ENCODE results near the gene DFFA. TPM values are rescaled to one million over a fixed set of nuclear protein-coding genes. Genes with fewer than 3 reads are reported as not detected.
"Not testable (repeated sequence)": the region's sequence is repeated elsewhere in the genome, so short reads cannot be mapped to it uniquely, and the experiment has no call there.

Gene DFFA
- total RNA-seq, 1 experiment from 2014 or later = 80.2 TPM

GRCh38 chr1:10467078-10467477 lies 5.3 kb downstream of the DFFA start:
- Histone ChIP-seq H3K36me3 (ENCODE audit: control insufficient read depth, insufficient read depth, low read length) (peaks cover 5% of the 10 kb centered on the region), H3K27me3 (replicated peaks; ENCODE audit: control insufficient read depth, insufficient read depth, low read length) (no peaks in the 10 kb centered on the region), H3K4me3 (ENCODE audit: low read depth, low read length) (no peak overlapping the region), H3K9me3 (no peaks in the 10 kb centered on the region), H3K4me1 (0 out of 2 replicates have a peak, but pooled peaks cover 4% of the 10 kb centered on the region)
- POLR2A ChIA-PET = no interaction called here
- Mint-ChIP-seq H3K27me3 (ENCODE audit: insufficient read depth, unreplicated experiment) (no peaks in the 10 kb centered on the region), H3K36me3 (ENCODE audit: insufficient read depth, unreplicated experiment) (peaks cover 62% of the 10 kb centered on the region), H3K27ac (ENCODE audit: unreplicated experiment) (no peak overlapping the region), H3K9me3 (ENCODE audit: unreplicated experiment) (no peaks in the 10 kb centered on the region), H3K4me3 (ENCODE audit: unreplicated experiment) (no peak overlapping the region), H3K4me1 (ENCODE audit: low read depth, unreplicated experiment) (peaks cover 7% of the 10 kb centered on the region)
- peak; percentile 54 to 66 for DNase-seq
- intact Hi-C loops (cut with micrococcal nuclease; ENCODE audit: unreplicated experiment) = no loop called here
- no TSS peak for BruUV-seq (replicated peaks)
- no peak for TF ChIP-seq CTCF (IDR thresholded peaks at IDR 0.05; ENCODE audit: insufficient read depth in 1 of 2, low read depth in 1 of 2, low read length in 1 of 2, severe bottlenecking in 1 of 2, unreplicated experiment in 1 of 2)
- CTCF ChIA-PET = no interaction called here

DNA sequence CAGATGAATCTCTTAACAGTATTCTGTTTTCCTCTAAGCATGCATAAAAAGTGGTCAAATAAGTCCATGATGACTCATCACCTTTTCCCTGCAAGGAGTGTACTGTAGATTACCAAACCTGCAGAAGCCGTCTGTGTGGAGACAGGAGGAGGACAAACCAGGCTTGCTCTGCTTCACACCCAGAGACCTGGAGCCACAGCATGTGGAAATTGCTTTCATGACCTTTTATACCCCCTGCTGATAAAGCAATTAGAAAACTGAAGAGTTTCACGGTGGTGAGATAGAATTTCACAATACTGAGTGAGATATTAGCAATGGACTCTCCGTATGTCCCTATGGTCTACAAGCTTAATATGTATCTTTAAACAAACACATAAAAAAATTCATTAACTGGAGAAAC lies 13.1 kb downstream of the DFFA start:
- ChIA-PET CTCF (interaction anchor here (1.1 kb wide), 1 partner anchor 36 kb away, joined by 3 read pairs; no protein-coding TSS in a partner anchor), POLR2A (interaction anchor here (0.7 kb wide), 1 partner anchor 14 kb away, joined by 10 read pairs; no protein-coding TSS in a partner anchor)
- no peak overlapping the region for H3K4me3 Mint-ChIP-seq (ENCODE audit: unreplicated experiment)
- Histone ChIP-seq H3K36me3 (ENCODE audit: control insufficient read depth, insufficient read depth, low read length) (peaks cover 3% of the 10 kb centered on the region), H3K4me1 (peaks cover 7% of the 10 kb centered on the region; the same call in 1 of the 2 replicates), H3K4me3 (ENCODE audit: low read depth, low read length) (no peak overlapping the region), H3K9me3 (no peaks in the 10 kb centered on the region), H3K27me3 (replicated peaks; ENCODE audit: control insufficient read depth, insufficient read depth, low read length) (no peaks in the 10 kb centered on the region)
- DNase-seq = peak; percentile 52 to 63
- H3K27ac Mint-ChIP-seq (ENCODE audit: unreplicated experiment) = no peak overlapping the region
- H3K27me3 Mint-ChIP-seq (ENCODE audit: insufficient read depth, unreplicated experiment) = no peaks in the 10 kb centered on the region
- no peaks in the 10 kb centered on the region for H3K4me1 Mint-ChIP-seq (ENCODE audit: low read depth, unreplicated experiment)
- TSS peak; percentile 18 for BruUV-seq (replicated peaks)
- no peaks in the 10 kb centered on the region for H3K9me3 Mint-ChIP-seq (ENCODE audit: unreplicated experiment)
- peaks cover 58% of the 10 kb centered on the region for H3K36me3 Mint-ChIP-seq (ENCODE audit: insufficient read depth, unreplicated experiment)
- intact Hi-C loops (cut with micrococcal nuclease; ENCODE audit: unreplicated experiment) = no loop called here
- no peak for TF ChIP-seq CTCF (IDR thresholded peaks at IDR 0.05; ENCODE audit: insufficient read depth in 1 of 2, low read depth in 1 of 2, low read length in 1 of 2, severe bottlenecking in 1 of 2, unreplicated experiment in 1 of 2)

- no peaks in the 10 kb centered on the region for H3K27me3 ChIP-seq (replicated peaks; ENCODE audit: control insufficient read depth, insufficient read depth, low read length)
- no peak for DNase-seq
- Mint-ChIP-seq H3K36me3 (ENCODE audit: insufficient read depth, unreplicated experiment) (peaks cover 48% of the 10 kb centered on the region), H3K4me1 (ENCODE audit: low read depth, unreplicated experiment) (no peaks in the 10 kb centered on the region), H3K27me3 (ENCODE audit: insufficient read depth, unreplicated experiment) (no peaks in the 10 kb centered on the region), H3K9me3 (ENCODE audit: unreplicated experiment) (no peaks in the 10 kb centered on the region), H3K4me3 (ENCODE audit: unreplicated experiment) (no peak overlapping the region), H3K27ac (ENCODE audit: unreplicated experiment) (no peak overlapping the region)
- H3K4me1 ChIP-seq = peaks cover 7% of the 10 kb centered on the region; the same call in 1 of the 2 replicates
- ChIA-PET CTCF (interaction anchor here (0.6 to 0.7 kb wide), 2 partner anchors 14 to 50 kb away, joined by 3 read pairs; no protein-coding TSS in a partner anchor), POLR2A (no interaction called here)
- BruUV-seq (replicated peaks) = TSS peak; percentile 13
- H3K4me3 ChIP-seq (ENCODE audit: low read depth, low read length) = no peak overlapping the region
- intact Hi-C loops (cut with micrococcal nuclease; ENCODE audit: unreplicated experiment) = no loop called here
- H3K9me3 ChIP-seq = no peaks in the 10 kb centered on the region
- TF ChIP-seq CTCF (IDR thresholded peaks at IDR 0.05; ENCODE audit: insufficient read depth in 1 of 2, low read depth in 1 of 2, low read length in 1 of 2, severe bottlenecking in 1 of 2, unreplicated experiment in 1 of 2) = no peak
- peaks cover 1% of the 10 kb centered on the region; the same call in 1 of the 2 replicates for H3K36me3 ChIP-seq (ENCODE audit: control insufficient read depth, insufficient read depth, low read length)
These were observed 14.5 kb downstream of the DFFA start for GRCh38 chr1:10457875-10458274.

- H3K36me3 ChIP-seq (ENCODE audit: control insufficient read depth, insufficient read depth, low read length); POLR2A ChIA-PET; H3K27ac Mint-ChIP-seq (ENCODE audit: unreplicated experiment); H3K4me3 Mint-ChIP-seq (ENCODE audit: unreplicated experiment); H3K27me3 Mint-ChIP-seq (ENCODE audit: insufficient read depth, unreplicated experiment); H3K27me3 ChIP-seq (replicated peaks; ENCODE audit: control insufficient read depth, insufficient read depth, low read length); H3K4me3 ChIP-seq (ENCODE audit: low read depth, low read length); DNase-seq; H3K4me1 ChIP-seq; H3K4me1 Mint-ChIP-seq (ENCODE audit: low read depth, unreplicated experiment); BruUV-seq (replicated peaks); H3K9me3 ChIP-seq; intact Hi-C loops (cut with micrococcal nuclease; ENCODE audit: unreplicated experiment); H3K9me3 Mint-ChIP-seq (ENCODE audit: unreplicated experiment): not testable (repeated sequence)
- CTCF ChIA-PET = interaction anchor here (0.6 kb wide), 1 partner anchor 51 kb away, joined by 3 read pairs; no protein-coding TSS in a partner anchor
- H3K36me3 Mint-ChIP-seq (ENCODE audit: insufficient read depth, unreplicated experiment) = peaks cover 44% of the 10 kb centered on the region
These were observed 14.9 kb downstream of the DFFA start for GRCh38 chr1:10457462-10457861.

Data from Caco-2 (cell line).